Heart left ventricle (tissue), 13 donors: ENCODE results near the gene SSR4.

Experiments used
- POLR2A ChIP-seq, 2 donors: fragments of 450-650 bp; IDR thresholded peaks; one replicate each; pipeline ENCODE4 v1.6.1; 2017; ENCODE audit warnings: antibody characterized with exemption in 2 of 2, mild to moderate bottlenecking in 2 of 2, moderate library complexity in 2 of 2
- TF ChIP-seq, protein P1 (sequence below), 12 donors: fragments of 200-600 bp; sonication (generic) in 4 of 12; IDR thresholded peaks; one replicate each; pipeline versions ENCODE4 v1.5.0 to v1.8.0; 2018 to 2022; ENCODE audit warnings: antibody characterized with exemption in 12 of 12, mild to moderate bottlenecking in 5 of 12
- donor health status: ischemic (EF 13 %, LVEDD 7.1; RV severe dilation, severe dysfunction).
- donor health status: DM: no; HTN: yes; CAD: no.
- donor health status: DM: no; HTN: no; CAD: no.
- donor health status: ischemic (EF 25% LVEDD 6.9; RV normal size, moderate dysfunction).
- donor health status: ischemic (EF 25% LVEDD 5.7; RV mildly dilated, moderate dysfunction).
- donor health status: ischemic (EF 35%, LVEDD 5.7; RV mildly dilated, moderate dysfunction).
- donor health status: nonischemic (EF 11% LVEDD 7.7; RV severe dilation, severe dysfunction).
- donor health status: DM: yes; HTN: yes; CAD: no.
- donor health status: PGD.
- donor health status: ischemic (EF 29% LVEDD 5.4; RV normal size, mild dysfunction).
- donor health status: nonischemic (EF 23%, LVEDD 6.1; RV moderate dilation, normal function).

DNA sequence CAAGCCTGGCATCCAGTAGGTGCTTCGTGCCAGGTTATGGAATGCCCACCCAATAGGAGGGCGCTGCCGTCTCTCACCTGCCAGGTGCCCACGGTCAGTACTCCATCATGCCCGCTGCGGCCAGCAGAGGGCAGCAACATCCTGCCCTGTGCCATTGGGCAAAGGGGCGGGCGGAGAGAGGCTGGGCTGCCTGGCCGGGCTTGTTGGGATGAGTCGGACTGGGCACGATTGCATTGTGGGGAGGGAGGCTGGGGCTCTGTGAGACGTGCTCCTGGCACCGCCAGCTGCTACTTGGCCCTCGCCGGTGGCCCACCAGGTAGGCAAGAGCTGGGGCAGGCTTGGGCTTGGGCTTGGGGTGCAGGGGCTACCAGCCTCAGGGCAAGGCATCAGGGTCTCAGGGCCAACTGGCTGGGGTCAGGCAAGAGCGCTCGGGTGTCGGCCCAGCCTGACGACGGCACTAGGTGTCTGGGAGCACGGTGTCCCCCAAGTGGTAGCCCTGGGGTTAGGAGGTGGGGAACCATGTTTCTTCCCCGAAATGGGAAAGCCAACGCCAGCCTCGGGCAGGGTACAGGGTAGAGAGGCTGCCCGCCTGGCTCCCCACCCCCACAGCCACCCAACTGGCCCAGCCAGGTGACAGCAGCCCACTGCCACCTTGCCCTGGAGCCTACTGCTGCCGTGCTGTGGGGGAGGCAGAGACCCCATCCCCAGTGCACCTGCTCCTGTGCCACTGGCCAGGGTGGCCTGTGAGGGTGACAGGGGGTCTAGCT lies 30.3 kb upstream of the SSR4 start, which contains the start of gene PLXNB3:
- TF ChIP-seq, protein P1, sequence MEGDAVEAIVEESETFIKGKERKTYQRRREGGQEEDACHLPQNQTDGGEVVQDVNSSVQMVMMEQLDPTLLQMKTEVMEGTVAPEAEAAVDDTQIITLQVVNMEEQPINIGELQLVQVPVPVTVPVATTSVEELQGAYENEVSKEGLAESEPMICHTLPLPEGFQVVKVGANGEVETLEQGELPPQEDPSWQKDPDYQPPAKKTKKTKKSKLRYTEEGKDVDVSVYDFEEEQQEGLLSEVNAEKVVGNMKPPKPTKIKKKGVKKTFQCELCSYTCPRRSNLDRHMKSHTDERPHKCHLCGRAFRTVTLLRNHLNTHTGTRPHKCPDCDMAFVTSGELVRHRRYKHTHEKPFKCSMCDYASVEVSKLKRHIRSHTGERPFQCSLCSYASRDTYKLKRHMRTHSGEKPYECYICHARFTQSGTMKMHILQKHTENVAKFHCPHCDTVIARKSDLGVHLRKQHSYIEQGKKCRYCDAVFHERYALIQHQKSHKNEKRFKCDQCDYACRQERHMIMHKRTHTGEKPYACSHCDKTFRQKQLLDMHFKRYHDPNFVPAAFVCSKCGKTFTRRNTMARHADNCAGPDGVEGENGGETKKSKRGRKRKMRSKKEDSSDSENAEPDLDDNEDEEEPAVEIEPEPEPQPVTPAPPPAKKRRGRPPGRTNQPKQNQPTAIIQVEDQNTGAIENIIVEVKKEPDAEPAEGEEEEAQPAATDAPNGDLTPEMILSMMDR (IDR thresholded peaks at IDR 0.05), result peak; percentile 68 to 93 (median 78)
- TF ChIP-seq POLR2A (IDR thresholded peaks at IDR 0.05), result no peak
